GM19351 (cell line): ENCODE data around the gene S100P.

ENCODE experiments used
- ATAC-seq: cut with Tn5 transposase; IDR thresholded peaks from one replicate; pipeline ENCODE4 v1.9.1; 2021; ENCODE audit warnings: mild to moderate bottlenecking, moderate library complexity; ENCODE audit not compliant: unreplicated experiment

S100P gene

DNA sequence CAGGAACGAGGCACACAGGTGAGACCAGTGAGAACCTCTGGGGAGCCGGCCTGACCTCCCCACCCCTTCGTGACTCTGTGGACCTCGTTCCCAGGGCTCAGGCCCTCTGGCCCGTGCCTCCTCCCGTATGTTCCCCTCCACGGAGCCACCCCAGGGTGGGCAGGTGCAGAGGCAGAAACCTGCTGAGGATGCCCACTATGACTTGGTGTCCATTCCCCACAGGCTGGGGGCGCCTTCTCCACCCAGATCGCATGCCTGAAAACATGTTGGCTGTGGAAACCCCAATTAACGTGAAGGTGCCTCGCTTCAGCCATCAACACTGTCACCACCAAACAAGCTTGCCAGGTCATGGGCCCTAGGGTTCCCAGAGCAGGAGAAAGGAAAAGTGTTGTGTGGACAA, 49.3 kb downstream of the S100P start:
- no peak for ATAC-seq
